ENCODE data around the gene TMX4. TPM values are rescaled to one million over a fixed set of nuclear protein-coding genes. Genes with fewer than 3 reads are reported as not detected.
"Not testable (repeated sequence)": the region's sequence is repeated elsewhere in the genome, so short reads cannot be mapped to it uniquely, and the experiment has no call there.

Gene TMX4
- total RNA-seq, 1 donor from 2014 or later: 42.3 TPM

DNA sequence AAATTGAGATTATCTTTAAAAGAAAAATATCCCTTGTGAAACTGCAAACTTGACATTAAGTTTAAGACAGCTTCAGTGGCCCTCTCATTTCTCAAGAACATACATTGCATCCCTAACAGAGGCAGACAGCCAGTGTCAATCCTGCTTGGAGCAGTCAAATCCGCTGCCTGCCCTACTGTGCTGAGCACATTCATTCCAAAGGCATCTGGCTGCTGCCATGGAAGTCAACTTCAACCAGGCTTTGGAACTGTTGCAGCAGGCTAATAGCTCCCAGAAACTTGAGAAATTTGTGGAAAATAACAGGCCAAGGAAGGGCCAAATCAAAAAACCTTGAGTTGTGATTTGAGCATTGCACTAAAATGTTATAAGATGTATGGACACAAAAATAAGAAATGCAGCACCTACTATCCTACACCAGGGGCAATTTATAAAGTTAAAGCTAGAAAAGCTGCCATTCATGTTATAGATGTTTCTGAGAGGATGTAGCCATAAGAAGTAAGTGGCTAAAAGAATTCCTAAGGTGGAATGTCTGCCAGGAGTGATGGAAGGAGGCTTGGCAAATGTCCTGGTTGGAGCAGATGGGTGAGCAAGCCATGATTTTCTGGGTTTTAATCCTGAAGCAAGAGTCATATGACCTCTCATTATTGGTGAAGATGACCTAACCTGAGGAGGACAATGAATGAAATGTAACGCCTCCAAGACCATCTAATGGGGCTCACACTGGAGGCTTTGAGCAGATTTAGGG, 47.9 kb downstream of the TMX4 start:
- intact Hi-C loops (cut with micrococcal nuclease): no loop called here

DNA sequence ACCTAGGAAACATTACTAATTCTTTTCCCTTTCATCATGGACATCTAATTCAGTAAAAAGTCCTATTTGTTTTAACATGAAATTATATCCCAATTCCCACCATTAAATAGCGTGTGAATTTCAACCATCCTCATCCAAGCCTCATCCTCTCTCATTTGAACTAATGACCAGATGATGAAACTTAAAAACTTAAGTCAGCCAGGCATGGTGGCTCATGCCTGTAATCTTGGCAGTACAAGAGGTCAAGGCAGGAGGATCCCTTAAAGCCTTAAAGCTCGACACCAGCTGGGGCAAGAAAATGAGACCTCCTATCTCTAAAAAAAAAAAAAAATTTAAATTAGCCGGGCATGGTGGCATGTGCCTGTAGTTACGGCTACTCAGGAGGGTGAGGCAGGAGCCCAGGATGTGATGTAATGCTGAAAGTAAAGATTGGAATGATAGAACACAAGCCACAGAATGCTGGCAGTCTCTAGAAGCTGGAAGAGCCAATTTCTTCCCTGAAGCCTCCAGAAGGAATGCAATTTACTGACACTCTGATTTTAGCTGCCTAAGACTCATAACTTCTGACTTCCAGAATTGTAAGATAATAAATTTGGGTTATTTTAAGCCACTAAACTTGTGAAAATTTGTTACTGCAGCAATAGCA, 52.2 kb downstream of the TMX4 start:
- intact Hi-C loops (cut with micrococcal nuclease): no loop called here

DNA sequence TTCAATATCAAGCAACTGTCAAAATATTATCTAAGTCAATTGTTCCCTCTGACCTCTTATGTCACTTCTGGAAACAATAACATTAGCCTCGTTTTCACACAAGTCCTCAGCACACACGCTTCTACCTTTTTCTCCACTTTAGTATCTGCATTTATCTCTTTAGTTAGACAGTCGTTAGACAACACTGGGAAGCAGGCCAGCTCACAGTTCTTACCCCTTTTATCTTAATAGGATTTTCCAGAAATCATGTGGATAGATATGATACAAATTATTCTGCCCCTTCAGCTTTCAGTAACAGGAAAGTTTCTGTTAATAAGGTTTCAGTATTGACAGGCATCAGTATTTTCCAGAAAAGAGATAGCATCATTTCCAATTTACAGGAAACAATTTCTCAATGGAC, 53.4 kb downstream of the TMX4 start:
- intact Hi-C loops (cut with micrococcal nuclease): no loop called here

DNA sequence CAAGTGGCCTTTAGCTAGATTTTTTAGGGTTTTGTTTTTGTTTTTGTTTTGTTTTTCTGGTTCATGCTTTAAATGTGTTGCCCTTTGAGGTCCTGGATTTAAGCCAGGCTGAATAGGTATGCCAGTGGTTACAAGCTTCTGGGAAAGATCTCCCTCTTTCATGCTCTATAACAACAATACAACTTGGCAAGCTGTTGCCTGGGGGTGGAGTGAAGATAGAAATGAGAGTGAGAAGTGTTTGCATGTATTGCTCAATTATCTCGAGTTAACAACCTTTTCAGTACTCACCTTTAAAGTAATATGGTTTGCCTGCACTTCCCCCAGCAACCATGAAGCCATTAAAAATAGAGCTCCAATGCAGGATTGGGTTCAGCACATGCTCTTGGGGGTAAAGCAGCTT, 60.1 kb downstream of the TMX4 start:
- intact Hi-C loops (cut with micrococcal nuclease): no loop called here

DNA sequence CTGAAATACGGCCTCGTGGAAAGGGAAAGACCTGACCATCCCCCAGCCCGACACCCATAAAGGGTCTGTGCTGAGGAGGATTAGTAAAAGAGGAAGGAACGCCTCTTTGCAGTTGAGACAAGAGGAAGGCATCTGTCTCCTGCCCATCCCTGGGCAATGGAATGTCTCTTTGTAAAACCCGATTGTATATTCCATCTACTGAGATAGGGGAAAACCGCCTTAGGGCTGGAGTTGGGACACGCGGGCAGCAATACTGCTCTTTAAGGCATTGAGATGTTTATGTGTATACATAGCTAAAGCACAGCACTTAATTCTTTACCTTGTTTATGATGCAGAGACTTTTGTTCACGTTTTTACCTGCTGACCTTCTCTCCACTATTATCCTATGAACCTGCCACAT, 63.0 kb downstream of the TMX4 start:
- intact Hi-C loops (cut with micrococcal nuclease): not testable (repeated sequence)

DNA sequence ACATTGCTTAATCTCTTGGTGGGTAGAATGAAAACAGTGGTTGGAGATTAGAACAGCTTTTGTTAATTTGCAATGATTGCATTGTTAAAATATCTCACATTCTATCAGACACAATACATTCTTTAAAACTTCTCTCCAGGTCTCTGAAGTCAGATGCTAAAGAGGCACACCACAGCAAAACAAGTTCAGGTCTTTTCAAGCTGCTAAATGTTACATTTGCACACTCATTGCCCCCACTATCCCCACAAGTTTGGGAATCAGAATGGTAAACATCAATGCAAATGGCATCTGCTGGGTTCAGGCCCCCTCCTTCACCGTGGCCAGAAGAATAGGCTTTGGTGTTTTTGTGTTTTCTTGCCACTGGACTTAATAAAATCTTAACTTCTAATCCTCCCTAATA, 69.2 kb downstream of the TMX4 start:
- intact Hi-C loops (cut with micrococcal nuclease): no loop called here

DNA sequence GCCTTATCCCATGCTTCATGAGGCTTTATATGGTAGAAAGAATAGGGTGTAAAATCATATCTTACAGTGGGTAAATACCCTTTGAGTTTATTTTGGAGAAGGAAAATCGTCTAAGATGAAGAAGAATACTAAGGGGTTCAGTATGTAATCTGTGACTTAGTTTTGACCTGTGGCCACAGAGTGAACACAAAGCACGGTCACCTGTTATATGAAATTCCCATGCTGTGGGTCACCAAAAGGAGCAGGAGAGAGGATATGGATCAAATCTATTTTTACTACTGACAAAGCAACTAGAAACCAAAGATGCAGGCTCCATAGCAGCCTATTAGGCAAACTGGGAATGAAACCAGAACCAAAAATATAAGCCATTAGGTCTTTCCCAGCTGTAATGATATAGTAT, 75.7 kb downstream of the TMX4 start:
- intact Hi-C loops (cut with micrococcal nuclease): no loop called here

DNA sequence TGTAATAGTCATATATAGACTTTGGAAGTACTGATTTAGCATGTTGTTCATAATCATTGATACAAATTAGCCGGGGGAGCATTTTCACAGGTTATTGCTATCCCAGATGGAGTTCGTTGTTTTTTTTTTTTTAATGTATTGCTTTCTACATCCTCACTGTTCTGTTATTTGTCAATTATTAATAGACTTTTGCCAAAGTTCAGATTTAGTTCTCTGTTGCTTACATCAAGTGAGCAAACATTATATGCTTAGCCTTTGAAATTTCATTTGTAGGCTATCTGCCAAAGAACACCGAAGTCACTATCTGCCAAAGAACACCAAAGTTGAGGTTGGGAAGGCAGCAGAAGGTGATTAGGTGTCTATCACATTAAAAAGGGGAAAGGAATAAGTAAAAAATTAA, 79.2 kb downstream of the TMX4 start, which contains the start of gene HAO1:
Gene HAO1 (minus strand): TSS at position 118 of the 400 bp plus-strand sequence. CDS start 36 bp downstream, at position 82.
- intact Hi-C loops (cut with micrococcal nuclease): no loop called here

DNA sequence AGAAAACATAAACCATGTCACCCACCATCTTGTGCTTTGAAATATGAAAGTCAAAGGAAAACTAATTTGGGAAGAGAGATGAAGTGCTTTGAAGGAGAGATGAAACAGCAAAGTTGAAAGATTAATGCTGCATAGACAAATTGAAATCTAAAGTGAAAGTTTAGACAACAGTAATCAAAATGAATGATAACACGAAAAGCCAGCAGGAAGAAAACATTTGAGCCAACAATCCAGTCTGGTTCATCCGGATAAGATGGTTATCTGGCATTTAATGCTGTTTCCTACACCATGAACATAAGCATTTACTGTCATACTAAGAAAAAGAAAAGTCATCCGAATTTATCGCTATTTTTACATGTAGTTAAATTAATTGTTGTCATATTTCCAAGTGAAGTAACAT, 79.9 kb downstream of the TMX4 start:
- intact Hi-C loops (cut with micrococcal nuclease): no loop called here

DNA sequence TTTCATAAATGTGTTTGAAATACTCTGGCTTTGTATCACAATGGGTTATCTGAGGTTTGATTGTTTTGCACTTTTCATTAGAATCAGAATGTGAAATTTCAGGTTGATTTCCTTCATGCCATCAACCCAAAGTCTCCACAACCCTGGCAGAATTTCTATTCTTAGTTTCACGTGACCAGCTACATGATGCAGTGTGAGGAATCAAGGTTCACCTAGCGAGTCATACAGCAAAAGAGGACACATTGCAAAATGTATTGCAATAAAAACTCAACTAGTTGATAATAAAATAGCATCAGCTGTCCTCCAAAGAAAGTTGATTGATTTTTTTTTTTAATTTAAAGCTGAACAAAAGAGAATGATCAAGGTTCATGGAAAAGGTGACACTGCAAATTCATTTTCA, 81.5 kb downstream of the TMX4 start:
- intact Hi-C loops (cut with micrococcal nuclease): no loop called here

DNA sequence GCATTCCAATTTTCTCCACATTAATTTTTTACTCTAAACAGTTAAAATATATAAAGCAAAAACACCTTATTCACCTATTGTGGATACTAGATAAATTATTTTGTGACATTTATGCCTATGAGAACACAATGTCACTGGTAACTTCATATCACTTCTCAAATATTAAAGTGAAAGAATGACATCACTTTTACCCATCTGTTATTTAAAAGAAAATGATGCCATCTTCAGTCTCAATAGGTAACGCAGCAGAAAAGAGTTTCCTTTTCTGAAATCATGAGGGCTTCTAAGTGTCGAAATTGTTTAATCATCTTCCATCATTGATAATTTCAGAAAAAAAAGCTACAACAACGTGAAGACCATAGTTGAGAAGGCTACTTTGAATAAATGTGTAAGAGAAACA, 82.2 kb downstream of the TMX4 start:
- intact Hi-C loops (cut with micrococcal nuclease): loop anchor here (2.0 kb wide), 1 partner anchor 105 kb away; no protein-coding TSS in a partner anchor

DNA sequence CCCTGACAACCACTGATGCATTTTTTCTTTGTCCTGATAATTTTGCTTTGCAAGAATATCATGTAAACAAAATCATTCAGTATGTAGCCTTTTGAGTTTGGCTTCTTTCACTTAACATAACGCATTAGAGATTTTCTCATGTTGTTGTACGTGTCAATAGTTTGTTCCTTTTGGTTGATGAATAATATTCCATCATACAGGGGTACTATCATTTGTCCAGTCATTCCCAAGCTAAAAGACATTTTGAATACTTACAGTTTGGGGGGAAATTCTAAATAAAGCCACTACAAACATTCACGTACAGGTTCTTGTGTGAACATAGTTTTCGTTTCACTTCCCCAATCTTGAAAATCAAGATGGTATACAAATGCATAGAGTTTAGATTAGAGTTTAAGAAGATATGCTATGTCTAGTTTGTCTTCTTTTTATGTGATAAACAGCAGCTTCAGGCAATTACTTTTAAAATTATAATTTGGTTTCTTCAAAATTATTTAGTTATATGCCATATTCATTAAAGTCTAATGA, 84.5 kb downstream of the TMX4 start:
- intact Hi-C loops (cut with micrococcal nuclease): no loop called here

DNA sequence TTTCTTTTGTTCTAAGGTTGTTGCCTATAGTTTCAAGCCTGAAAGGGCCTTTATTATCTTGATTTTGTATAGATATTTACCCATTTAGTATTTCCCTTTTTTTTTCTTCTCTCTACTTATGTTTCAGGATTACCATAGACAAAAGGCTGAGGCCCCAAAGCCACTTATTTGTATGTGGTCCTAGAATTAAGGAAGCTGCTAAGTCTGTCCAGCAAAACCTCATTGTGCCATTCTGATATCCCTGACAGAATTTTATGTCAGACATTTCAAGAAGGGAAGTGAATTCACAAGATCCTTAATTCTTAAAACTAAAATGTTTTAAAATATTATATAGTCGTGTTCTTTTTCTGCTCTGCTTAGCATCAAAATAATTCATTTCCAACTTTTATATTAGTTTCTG, 86.2 kb downstream of the TMX4 start:
- intact Hi-C loops (cut with micrococcal nuclease): no loop called here

DNA sequence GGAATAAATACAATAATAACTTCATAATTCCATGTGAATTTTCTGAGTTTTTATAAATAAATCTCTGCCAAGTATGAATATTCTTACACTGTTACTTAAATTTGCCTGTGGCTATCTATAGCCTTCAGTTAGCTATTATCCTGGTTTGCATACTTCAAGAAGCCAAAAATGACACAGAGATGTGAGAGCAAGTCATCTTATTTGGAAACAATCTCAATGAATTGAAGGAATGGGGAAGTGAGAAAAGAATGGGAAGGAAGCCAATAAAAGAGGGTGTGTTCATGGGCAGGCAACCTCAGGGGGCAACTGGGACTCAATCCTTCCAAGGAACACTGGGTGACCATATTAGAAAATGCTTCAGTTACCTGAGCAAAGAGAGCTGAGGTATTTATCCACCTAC, 89.2 kb downstream of the TMX4 start:
- intact Hi-C loops (cut with micrococcal nuclease): no loop called here

Other genes with a start within 250 kb of the TMX4 start
- gene HAO1, start 79.3 kb downstream of the TMX4 start, total RNA-seq: not detected in 2 replicates
- 0.73 and 1.4 TPM in 2 replicates for gene PLCB1, start 112.5 kb upstream of the TMX4 start, total RNA-seq